ENCODE measurements around the gene PYDC1.
"Not testable (repeated sequence)": the region's sequence is repeated elsewhere in the genome, so short reads cannot be mapped to it uniquely, and the experiment has no call there.

The PYDC1 gene

DNA sequence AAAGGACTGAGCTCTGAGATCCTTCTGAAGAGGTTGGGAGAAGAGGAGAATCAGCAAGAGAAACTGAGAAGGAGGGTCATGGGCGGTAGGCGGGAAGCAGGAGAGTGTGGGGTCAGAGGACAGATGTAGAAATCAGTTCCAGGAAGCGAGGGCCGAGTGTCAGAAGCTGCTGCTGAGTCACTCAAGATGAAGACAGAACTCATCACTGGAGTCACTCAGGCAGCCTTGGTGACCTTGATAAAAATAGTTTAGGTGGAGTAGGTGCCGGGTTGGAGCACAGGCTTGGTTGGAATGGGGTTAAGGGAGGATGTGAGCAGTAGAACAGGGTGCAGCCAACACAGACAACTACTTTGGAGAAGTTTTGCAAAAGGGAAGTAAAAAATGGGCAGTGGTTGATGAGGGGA, 36.7 kb upstream of the PYDC1 start:
- no peak overlapping the region for H3K4me3 ChIP-seq (ENCODE audit: low read depth, low read length)
- TF ChIP-seq, protein P1, sequence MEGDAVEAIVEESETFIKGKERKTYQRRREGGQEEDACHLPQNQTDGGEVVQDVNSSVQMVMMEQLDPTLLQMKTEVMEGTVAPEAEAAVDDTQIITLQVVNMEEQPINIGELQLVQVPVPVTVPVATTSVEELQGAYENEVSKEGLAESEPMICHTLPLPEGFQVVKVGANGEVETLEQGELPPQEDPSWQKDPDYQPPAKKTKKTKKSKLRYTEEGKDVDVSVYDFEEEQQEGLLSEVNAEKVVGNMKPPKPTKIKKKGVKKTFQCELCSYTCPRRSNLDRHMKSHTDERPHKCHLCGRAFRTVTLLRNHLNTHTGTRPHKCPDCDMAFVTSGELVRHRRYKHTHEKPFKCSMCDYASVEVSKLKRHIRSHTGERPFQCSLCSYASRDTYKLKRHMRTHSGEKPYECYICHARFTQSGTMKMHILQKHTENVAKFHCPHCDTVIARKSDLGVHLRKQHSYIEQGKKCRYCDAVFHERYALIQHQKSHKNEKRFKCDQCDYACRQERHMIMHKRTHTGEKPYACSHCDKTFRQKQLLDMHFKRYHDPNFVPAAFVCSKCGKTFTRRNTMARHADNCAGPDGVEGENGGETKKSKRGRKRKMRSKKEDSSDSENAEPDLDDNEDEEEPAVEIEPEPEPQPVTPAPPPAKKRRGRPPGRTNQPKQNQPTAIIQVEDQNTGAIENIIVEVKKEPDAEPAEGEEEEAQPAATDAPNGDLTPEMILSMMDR (IDR thresholded peaks at IDR 0.05; ENCODE audit: borderline replicate concordance, insufficient read depth, low read depth, low read length), result no peak

DNA sequence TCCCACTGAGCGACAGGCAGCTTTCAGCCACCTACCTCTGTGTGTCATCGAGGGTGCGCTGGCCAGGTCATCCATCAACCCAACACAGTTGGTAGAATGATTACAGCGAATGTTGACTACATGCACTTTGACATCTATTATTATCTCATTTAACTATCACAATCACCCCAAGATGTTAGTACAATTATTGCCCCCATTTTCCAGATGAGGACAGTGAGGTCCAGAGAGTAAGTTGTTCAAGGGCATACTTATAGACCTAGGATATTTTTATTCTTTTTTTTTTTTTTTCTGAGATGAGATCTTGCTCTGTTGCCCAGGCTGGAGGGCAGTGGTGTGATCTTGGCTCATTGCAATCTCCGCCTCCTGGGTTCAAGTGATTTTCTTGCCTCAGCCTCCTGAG, 34.5 kb upstream of the PYDC1 start:
- no peak overlapping the region for H3K4me3 ChIP-seq (ENCODE audit: low read depth, low read length)
- TF ChIP-seq, protein P1 (IDR thresholded peaks at IDR 0.05; ENCODE audit: borderline replicate concordance, insufficient read depth, low read depth, low read length), result no peak

DNA sequence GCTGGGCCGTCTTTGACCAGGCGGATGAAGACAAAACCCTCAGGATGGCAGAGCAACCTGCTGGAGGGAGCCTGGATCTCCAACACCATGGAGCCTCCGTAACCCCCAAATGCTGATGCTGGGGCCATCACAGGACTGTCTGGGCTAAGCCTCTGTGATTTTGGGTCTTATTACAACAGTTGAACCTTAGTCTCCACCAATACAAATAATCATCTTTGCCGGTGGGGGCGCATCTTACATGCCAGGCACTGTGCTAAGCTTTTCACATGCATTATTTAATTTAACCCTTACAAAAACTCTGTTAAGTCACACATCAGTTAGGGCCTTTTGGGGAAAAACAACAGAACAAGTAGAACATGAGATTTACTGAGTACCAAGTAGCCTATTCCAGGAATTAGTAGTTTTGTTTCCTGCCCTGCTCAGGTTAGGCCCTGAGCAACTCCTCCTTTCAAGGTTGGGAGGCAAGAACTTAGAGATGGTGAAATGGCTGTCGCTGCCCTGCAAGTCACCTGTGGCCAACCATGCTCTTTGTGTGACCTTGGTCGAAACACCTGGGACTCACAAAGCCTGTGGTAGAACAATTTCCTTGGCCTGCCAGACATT, 33.9 kb upstream of the PYDC1 start:
- TF ChIP-seq, protein P1 (IDR thresholded peaks at IDR 0.05; ENCODE audit: borderline replicate concordance, insufficient read depth, low read depth, low read length), result no peak
- H3K4me3 ChIP-seq (ENCODE audit: low read depth, low read length), result no peak overlapping the region

DNA sequence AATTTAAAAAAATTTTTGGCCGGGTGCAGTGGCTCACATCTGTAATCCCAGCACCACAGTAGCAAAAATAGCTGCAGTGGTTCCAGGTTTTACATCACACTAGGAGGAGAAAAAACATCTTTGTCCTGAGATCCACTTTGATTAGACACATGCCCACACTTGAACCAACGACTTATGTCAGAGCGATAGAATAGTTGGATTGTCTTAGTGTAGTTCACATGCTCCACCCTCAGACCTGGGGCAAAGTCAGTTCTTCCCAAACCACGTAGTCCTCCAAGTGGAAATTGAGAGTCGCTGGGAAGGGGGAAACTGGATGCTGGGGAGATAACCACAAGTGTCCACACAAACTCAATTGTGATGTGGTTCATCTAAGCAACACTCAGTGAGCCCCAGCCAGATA, 31.4 kb upstream of the PYDC1 start:
- TF ChIP-seq, protein P1 (IDR thresholded peaks at IDR 0.05; ENCODE audit: borderline replicate concordance, insufficient read depth, low read depth, low read length), result no peak

DNA sequence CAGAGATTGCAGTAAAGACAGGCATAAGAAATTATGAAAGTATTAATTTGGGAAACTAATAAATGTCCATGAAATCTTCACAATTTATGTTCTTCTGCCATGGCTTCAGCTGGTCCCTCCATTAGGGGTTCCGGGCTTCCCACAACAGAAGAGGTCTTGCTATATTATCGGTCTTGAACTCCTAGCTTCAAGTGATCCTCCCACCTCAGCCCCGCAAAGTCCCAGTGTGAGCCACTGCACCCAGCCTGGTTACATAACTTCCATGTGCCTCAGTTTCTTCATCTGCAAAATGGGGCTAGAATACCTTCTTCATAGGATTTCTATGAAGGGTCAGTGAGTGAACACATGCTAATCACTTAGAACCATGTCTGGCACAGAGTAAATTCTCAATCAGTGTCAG, 29.4 kb upstream of the PYDC1 start:
- TF ChIP-seq, protein P1 (IDR thresholded peaks at IDR 0.05; ENCODE audit: borderline replicate concordance, insufficient read depth, low read depth, low read length), result no peak

More for the DNA sequence above, 31.4 kb upstream of the PYDC1 start:
- H3K4me3 ChIP-seq (ENCODE audit: low read depth, low read length), result no peak overlapping the region

DNA sequence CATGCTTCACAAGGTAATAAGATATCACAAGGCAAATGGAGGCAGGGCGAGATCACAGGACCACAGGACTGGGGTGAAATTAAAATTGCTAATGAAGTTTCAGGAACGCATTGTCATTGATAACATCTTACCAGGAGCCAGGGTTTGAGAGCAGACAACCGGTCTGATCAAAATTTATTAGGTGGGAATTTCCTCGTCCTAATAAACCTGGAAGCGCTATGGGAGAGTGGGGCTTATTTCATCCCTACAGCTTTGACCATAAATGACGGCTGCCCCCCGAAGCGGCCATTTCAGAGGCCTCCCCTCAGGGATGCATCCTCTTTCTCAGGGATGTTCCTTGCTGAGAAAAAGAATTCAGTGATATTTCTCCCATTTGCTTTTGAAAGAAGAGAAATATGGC, 28.7 kb upstream of the PYDC1 start:
- not testable (repeated sequence) for H3K4me3 ChIP-seq (ENCODE audit: low read depth, low read length)

More for the DNA sequence above, 29.4 kb upstream of the PYDC1 start:
- no peak overlapping the region for H3K4me3 ChIP-seq (ENCODE audit: low read depth, low read length)

DNA sequence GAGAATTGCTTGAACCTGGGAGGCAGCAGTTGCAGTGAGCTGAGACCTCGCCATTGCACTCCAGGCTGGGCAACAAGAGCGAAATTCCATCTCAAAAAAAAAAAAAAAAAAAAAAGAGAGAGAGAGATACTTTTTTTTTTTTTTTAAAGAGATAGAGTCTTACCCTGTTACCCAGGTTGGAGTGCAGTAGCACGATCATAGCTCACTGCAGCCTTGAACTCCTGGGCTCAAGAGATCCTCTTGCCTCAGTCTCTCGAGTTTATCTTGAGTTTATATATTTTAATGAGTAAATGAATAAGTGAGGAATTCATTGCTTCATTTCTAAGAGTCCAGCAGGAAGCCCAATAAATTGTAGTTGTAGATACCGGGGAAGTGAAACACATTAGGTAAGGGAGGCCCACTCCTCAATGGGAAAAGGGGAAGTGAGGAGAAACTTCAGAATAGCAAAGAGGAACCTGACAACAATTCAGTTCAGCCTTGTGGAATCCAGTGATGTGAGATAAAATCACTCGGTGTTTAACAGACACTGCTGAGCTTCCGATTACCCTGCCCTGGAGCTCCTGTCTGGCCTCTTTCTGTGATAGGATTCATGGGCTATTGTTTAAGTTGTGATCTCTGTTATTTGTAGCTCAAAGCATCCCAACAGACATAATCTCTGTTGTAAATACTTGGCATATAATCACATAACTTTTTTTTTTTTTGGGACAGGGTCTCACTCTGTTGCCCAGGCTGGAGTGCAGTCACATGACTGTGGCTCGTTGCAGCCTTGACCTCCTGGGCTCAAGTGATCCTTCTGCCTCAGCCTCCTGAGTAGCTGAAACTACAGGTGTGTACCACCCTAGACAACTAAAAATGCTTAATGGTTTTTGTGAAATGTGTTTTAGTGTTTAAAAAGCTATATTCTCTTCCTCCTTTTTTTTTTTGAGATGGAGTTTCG, 27.1 kb upstream of the PYDC1 start:
- TF ChIP-seq, protein P1 (IDR thresholded peaks at IDR 0.05; ENCODE audit: borderline replicate concordance, insufficient read depth, low read depth, low read length), result no peak
- H3K4me3 ChIP-seq (ENCODE audit: low read depth, low read length), result no peak overlapping the region
